IMR-90 (cell line): ENCODE results near the gene APOL2.
"Not testable (repeated sequence)": the region's sequence is repeated elsewhere in the genome, so short reads cannot be mapped to it uniquely, and the experiment has no call there.

Experiments used
- CTCF ChIP-seq: conservative IDR thresholded peaks from 2 replicates; pipeline ENCODE4 v1.5.1; 2012; ENCODE audit warnings: mild to moderate bottlenecking, low read depth, low read length, improper control_type of control experiment
- MAFK ChIP-seq: IDR thresholded peaks from 2 replicates; pipeline ENCODE4 v1.6.1; 2012; ENCODE audit warnings: low read depth, low read length, improper control_type of control experiment
- MAZ ChIP-seq: IDR thresholded peaks from 2 replicates; pipeline ENCODE4 v1.6.1; 2012; ENCODE audit warnings: low read depth, mild to moderate bottlenecking, low read length, improper control_type of control experiment, moderate library complexity, borderline replicate concordance
- POLR2A ChIP-seq: IDR thresholded peaks from 2 replicates; pipeline ENCODE4 v1.6.1; 2012; ENCODE audit warnings: mild to moderate bottlenecking, low read depth, low read length
- RAD21 ChIP-seq: IDR thresholded peaks from 2 replicates; pipeline ENCODE4 v1.6.1; 2012; ENCODE audit warnings: low read length, improper control_type of control experiment
- SMC3 ChIP-seq: fragments of 150-350 bp; IDR thresholded peaks from 2 replicates; pipeline ENCODE4 v1.6.1; 2016; ENCODE audit warnings: low read depth, mild to moderate bottlenecking, antibody characterized with exemption, low read length, moderate library complexity

GRCh38 chr22:36209488-36209908 lies 29.8 kb downstream of the APOL2 start:
- TF ChIP-seq CTCF, MAZ, SMC3, RAD21, POLR2A, MAFK: not testable (repeated sequence)
